ENCODE measurements around the gene CEP85. TPM values are rescaled to one million over a fixed set of nuclear protein-coding genes. Genes with fewer than 3 reads are reported as not detected.
A peak's percentile ranks its signal among the peaks of the same experiment; 100 is the strongest.
"Not testable (repeated sequence)": the region's sequence is repeated elsewhere in the genome, so short reads cannot be mapped to it uniquely, and the experiment has no call there.

CEP85 gene
- total RNA-seq, 1 donor from 2014 or later: 91.1 TPM

DNA sequence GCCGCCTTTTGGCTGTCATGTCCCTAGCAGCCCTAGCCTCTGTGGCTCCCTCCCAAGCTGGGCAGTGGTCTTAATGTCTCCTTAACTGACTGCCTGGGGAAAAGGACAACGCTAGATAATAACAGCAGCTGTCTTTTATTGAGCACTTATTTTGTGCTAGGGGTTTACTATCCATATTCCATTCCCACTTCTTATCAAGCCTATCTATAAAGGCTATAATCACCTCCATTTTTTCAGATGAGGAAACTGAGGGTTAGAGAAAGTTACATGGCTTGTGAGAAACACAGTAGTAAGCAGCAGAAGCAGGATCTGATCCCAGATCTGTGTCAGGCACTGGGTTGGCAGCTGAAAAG lies 52.0 kb downstream of the CEP85 start:
- no peak for DNase-seq
- intact Hi-C loops (cut with micrococcal nuclease): no loop called here
- no peak for ATAC-seq

DNA sequence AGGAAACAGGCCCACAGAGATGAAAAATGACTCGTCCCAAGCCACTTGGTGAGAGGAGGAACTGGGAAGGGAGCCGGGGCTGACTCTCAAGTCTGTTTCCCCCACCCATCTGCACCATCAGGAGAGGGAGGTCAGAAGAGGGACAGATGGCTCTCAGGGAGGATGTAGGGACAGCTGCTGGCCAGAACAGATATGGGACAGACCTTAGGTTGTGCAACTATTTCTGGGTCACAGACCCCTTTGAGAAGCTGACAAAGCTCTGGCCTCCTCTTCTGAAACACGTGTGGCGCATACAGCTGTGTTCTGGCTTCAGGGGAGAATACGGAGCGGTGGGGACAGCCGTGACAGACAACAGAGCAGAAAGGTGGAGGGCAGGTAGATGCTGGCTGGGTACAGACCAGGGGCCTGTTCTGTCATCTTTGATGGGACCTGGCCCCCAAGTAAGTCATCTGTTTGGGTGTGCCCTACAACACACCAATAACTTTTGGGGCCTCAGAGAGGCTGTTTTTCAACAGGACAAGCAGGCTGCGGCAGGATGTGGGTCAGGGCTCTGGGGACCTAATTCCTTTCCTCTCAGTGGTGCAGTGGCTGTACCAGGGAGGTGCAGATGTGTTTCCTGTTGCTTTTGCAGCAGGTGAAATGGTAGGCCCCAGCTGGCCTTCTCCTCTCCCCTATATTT lies 53.2 kb downstream of the CEP85 start:
- ATAC-seq: peak; percentile 73
- DNase-seq: peak; percentile 73
- intact Hi-C loops (cut with micrococcal nuclease): no loop called here

GRCh38 chr1:26287811-26288210 lies 53.8 kb downstream of the CEP85 start:
- ATAC-seq (no peak), DNase-seq (no peak)
- intact Hi-C loops (cut with micrococcal nuclease): no loop called here

GRCh38 chr1:26288311-26288941 lies 54.4 kb downstream of the CEP85 start:
- ATAC-seq: no peak
- intact Hi-C loops (cut with micrococcal nuclease): no loop called here
- DNase-seq: no peak

- ATAC-seq: peak; percentile 8
- peak; percentile 53 for DNase-seq
- intact Hi-C loops (cut with micrococcal nuclease): no loop called here
Measured at GRCh38 chr1:26289158-26290059, 55.4 kb downstream of the CEP85 start.

DNA sequence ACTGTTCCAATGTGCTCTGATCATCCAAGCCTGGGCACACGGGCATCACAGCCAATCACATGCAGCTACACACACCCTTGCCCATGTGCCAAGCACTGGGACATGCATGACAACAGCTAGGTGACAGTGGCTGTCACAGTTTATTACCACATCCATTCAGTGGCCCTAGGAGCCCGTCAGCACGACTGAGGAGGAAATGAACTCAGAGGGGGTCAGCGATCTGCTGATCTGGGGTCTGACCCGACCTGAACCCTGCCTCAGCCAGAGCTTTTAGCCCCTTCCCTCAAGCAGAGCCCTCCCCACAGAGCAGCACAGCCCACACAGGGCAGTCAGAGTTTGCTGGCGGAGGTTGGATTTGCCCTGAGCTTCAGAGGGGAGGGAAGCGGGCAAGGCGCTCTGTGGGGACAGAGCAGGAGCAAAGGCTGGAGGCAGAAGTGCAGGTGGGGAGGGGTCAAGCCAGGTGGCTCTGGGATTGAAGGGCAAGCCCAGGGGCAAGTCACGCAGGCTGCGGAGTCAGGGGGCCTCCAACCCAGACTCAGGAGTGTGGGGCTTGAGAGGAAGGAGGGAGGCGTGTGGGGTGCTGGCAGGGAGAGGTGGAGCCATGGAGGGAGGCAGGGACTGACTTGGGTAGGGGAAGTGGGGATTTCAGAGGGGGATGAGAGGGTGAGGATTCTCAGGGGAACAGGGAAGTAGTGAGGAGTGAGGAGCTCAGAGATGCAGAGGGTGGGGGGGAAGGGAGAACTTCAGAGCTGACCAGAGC lies 56.3 kb downstream of the CEP85 start:
- intact Hi-C loops (cut with micrococcal nuclease): no loop called here
- DNase-seq (no peak), ATAC-seq (peak; percentile 4)

- ATAC-seq: peak; percentile 11
- intact Hi-C loops (cut with micrococcal nuclease): no loop called here
- peak; percentile 59 for DNase-seq
Measured at GRCh38 chr1:26290882-26291261, 56.9 kb downstream of the CEP85 start.

GRCh38 chr1:26291433-26291832 lies 57.4 kb downstream of the CEP85 start:
- DNase-seq: no peak
- intact Hi-C loops (cut with micrococcal nuclease): no loop called here
- ATAC-seq: no peak

GRCh38 chr1:26291939-26292338 lies 57.9 kb downstream of the CEP85 start:
- ATAC-seq (no peak), DNase-seq (no peak)
- intact Hi-C loops (cut with micrococcal nuclease): no loop called here

GRCh38 chr1:26292735-26293134 lies 58.7 kb downstream of the CEP85 start:
- intact Hi-C loops (cut with micrococcal nuclease); ATAC-seq; DNase-seq: not testable (repeated sequence)

GRCh38 chr1:26293911-26294463 lies 60.0 kb downstream of the CEP85 start:
- intact Hi-C loops (cut with micrococcal nuclease): no loop called here
- DNase-seq (no peak), ATAC-seq (no peak)

- intact Hi-C loops (cut with micrococcal nuclease): no loop called here
- ATAC-seq (no peak), DNase-seq (no peak)
Measured at GRCh38 chr1:26295194-26296138, 61.5 kb downstream of the CEP85 start.

GRCh38 chr1:26296340-26297056 lies 62.5 kb downstream of the CEP85 start:
- DNase-seq (no peak), ATAC-seq (no peak)
- intact Hi-C loops (cut with micrococcal nuclease): no loop called here

DNA sequence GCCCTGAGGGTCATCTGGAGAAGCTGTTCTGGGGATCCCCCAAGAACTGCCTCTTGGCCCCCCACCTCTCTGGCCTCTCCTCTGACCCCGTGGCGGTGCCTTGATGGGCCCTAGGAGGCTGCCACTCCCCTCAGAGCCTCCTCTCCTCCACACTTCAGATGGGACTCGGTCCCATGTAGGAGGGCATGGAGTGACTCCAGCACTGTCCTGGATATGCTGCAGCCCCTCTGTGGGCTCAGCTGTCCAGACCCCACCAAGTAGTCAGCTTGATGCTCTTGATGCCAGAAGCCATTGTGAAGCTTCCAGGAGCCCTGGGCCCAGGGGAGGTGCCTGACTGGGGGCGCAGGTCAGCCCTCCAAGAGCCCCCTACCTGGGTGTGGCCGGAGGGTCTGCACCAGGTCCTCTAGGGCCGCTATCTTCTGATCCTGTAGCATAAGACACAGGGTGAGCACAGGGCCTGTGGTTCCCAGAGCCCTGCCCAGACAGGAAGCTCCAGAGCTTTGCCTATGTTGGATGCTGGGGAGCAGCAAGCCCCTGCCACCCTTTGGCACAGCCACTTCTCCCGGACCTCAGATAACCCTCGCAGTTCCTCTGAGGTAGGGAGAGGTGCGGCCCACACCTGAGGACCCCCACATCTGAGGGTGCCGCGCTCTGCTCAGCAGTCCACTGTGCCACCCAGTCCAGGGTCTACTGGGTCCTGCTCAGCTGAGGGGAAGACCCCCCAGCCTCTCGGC lies 63.2 kb downstream of the CEP85 start:
- DNase-seq: no peak
- intact Hi-C loops (cut with micrococcal nuclease): no loop called here
- no peak for ATAC-seq

DNA sequence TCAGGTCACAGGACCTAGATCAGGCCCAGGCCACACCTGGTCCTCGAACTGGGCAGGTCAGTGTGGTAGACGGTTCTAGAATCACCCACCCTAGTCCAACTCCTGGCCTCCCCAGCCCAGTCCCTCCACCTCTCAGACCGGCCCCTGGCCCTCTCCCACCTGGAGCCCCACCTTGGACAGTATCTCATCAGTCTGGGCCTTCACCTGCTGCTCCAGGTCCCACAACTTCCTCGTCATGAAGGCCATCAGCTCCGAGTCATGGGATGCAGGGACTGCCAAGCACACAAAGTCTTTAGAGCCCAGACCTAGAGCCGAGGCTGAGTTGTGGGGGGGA lies 63.8 kb downstream of the CEP85 start:
- ATAC-seq (no peak), DNase-seq (no peak)
- intact Hi-C loops (cut with micrococcal nuclease): no loop called here

- intact Hi-C loops (cut with micrococcal nuclease): no loop called here
- ATAC-seq (no peak), DNase-seq (no peak)
Measured at GRCh38 chr1:26300578-26301275, 66.7 kb downstream of the CEP85 start.
